Measurements from ENCODE around the gene CLIC5. TPM values are rescaled to one million over a fixed set of nuclear protein-coding genes. Genes with fewer than 3 reads are reported as not detected.

The CLIC5 gene
- total and polyA plus RNA-seq, 3 donors from 2014 or later, result 2.7 to 17.1 (median 4.8) TPM

DNA sequence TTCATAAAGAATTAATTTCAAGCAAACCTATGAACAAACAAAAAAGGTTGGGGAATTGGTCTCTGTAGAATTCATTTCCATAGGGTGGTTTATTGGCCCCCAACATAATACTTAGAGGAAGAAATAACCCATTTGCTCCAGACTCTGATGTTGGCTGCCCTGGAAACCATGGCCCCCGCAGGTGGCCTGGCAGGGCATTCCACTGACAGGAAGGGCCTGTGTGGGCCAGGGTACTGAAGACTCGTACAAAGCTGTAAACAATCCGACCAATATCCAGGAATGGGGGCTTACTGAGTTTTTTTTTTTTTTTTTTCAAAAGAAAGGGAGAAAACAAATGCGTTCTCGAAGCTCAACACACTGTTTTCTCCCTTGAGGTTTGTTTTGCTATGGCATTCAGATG, 59.5 kb downstream of the CLIC5 start:
- 70 to 73% methylated on average over 5 of the region's 5 CpGs for WGBS, 2 donors
- intact Hi-C loops (cut with DNase I; ENCODE audit: low total_unique reads), result no loop called here

DNA sequence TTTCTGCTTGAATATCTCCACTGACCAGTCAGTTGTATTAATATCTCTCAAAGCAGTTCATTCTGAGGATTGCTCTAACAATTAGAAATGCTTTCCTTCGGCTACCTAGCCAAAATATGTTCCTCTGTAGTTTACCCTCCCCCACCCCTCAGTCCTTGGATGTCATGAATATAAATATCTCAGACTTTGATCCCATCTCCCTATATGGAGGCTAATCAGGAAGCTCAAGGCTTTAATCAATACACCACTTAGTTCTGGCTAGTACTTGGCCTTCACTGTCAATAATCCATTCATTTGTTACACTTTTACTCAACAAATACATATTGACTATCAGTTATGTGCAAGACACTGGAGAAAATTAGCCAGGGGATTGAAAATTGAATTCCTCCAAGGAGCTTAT, 60.1 kb downstream of the CLIC5 start:
- Histone ChIP-seq H3K27ac (no peak overlapping the region), H3K36me3 (ENCODE audit: low read depth, missing control alignments) (no peaks in the 10 kb centered on the region), H3K27me3 (no peaks in the 10 kb centered on the region), H3K4me1 (peaks cover 12% of the 10 kb centered on the region), H3K4me3 (no peak overlapping the region), H3K9me3 (no peaks in the 10 kb centered on the region)
- DNase-seq, result no peak
- TF ChIP-seq POLR2A (IDR thresholded peaks at IDR 0.05), result no peak
- TF ChIP-seq, protein P1, sequence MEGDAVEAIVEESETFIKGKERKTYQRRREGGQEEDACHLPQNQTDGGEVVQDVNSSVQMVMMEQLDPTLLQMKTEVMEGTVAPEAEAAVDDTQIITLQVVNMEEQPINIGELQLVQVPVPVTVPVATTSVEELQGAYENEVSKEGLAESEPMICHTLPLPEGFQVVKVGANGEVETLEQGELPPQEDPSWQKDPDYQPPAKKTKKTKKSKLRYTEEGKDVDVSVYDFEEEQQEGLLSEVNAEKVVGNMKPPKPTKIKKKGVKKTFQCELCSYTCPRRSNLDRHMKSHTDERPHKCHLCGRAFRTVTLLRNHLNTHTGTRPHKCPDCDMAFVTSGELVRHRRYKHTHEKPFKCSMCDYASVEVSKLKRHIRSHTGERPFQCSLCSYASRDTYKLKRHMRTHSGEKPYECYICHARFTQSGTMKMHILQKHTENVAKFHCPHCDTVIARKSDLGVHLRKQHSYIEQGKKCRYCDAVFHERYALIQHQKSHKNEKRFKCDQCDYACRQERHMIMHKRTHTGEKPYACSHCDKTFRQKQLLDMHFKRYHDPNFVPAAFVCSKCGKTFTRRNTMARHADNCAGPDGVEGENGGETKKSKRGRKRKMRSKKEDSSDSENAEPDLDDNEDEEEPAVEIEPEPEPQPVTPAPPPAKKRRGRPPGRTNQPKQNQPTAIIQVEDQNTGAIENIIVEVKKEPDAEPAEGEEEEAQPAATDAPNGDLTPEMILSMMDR (IDR thresholded peaks at IDR 0.05), result no peak
- 95 to 100% methylated on average over 1 of the region's 1 CpG for WGBS, 2 donors
- intact Hi-C loops (cut with DNase I; ENCODE audit: low total_unique reads), result no loop called here

More for the DNA sequence above, 59.5 kb downstream of the CLIC5 start:
- H3K27me3 ChIP-seq, result no peaks in the 10 kb centered on the region
- no peak for DNase-seq
- peaks cover 10% of the 10 kb centered on the region for H3K4me1 ChIP-seq
- H3K4me3 ChIP-seq, result no peak overlapping the region
- TF ChIP-seq, protein P1 (IDR thresholded peaks at IDR 0.05), result no peak
- no peak for TF ChIP-seq POLR2A (IDR thresholded peaks at IDR 0.05)
- H3K27ac ChIP-seq, result no peak overlapping the region
- no peaks in the 10 kb centered on the region for H3K36me3 ChIP-seq (ENCODE audit: low read depth, missing control alignments)
- H3K9me3 ChIP-seq, result no peaks in the 10 kb centered on the region

DNA sequence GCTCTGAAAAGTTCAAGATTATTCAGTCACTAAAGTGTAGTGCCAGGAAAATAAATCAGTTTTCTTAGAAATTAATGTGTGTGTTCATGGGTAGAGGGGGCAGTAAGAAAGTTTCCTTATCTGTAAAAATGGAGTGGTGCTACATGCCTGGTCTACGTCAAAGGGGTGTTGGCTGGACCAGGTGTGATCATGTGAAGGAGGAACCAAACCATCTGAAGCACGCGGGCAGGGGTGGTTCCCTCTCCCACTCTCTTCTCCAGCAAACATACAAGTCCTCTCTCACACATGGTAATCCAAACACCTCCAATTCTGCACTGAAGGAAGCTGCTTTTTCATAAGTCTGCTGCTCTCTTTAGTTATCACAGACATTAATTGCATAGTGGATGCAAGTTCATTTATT, 63.1 kb downstream of the CLIC5 start:
- no peak for TF ChIP-seq POLR2A (IDR thresholded peaks at IDR 0.05)
- TF ChIP-seq, protein P1 (IDR thresholded peaks at IDR 0.05), result no peak
- no peak overlapping the region for H3K27ac ChIP-seq
- H3K36me3 ChIP-seq (ENCODE audit: low read depth, missing control alignments), result no peaks in the 10 kb centered on the region
- DNase-seq, result no peak
- no peaks in the 10 kb centered on the region for H3K27me3 ChIP-seq
- no peak overlapping the region for H3K4me3 ChIP-seq
- H3K9me3 ChIP-seq, result no peaks in the 10 kb centered on the region
- H3K4me1 ChIP-seq, result peaks cover 12% of the 10 kb centered on the region
- intact Hi-C loops (cut with DNase I; ENCODE audit: low total_unique reads), result no loop called here
- WGBS, 2 donors, result 82 to 84% methylated on average over 3 of the region's 3 CpGs

DNA sequence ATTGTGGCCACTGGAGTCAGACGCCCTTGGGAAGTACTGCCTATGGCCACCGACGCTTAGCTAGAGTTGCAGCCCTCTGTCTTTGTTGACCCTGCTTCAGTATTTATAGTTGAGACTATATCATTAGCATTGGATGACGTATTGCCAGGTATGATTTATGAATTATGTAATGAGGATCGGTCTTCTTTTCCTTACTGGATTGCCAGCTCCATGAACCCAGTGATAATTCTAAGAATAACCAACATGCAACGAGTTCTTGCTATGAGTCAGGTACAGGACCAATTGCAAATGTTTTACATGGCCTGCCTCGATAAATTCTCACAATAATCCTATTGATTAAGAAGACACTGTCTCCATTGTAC, 63.5 kb downstream of the CLIC5 start:
- Histone ChIP-seq H3K27ac (no peak overlapping the region), H3K4me3 (no peak overlapping the region), H3K36me3 (ENCODE audit: low read depth, missing control alignments) (no peaks in the 10 kb centered on the region), H3K9me3 (no peaks in the 10 kb centered on the region), H3K4me1 (peaks cover 12% of the 10 kb centered on the region), H3K27me3 (no peaks in the 10 kb centered on the region)
- no peak for TF ChIP-seq POLR2A (IDR thresholded peaks at IDR 0.05)
- TF ChIP-seq, protein P1 (IDR thresholded peaks at IDR 0.05), result no peak
- DNase-seq, result no peak
- intact Hi-C loops (cut with DNase I; ENCODE audit: low total_unique reads), result no loop called here
- WGBS, 2 donors, result 70% methylated on average over 7 of the region's 7 CpGs

DNA sequence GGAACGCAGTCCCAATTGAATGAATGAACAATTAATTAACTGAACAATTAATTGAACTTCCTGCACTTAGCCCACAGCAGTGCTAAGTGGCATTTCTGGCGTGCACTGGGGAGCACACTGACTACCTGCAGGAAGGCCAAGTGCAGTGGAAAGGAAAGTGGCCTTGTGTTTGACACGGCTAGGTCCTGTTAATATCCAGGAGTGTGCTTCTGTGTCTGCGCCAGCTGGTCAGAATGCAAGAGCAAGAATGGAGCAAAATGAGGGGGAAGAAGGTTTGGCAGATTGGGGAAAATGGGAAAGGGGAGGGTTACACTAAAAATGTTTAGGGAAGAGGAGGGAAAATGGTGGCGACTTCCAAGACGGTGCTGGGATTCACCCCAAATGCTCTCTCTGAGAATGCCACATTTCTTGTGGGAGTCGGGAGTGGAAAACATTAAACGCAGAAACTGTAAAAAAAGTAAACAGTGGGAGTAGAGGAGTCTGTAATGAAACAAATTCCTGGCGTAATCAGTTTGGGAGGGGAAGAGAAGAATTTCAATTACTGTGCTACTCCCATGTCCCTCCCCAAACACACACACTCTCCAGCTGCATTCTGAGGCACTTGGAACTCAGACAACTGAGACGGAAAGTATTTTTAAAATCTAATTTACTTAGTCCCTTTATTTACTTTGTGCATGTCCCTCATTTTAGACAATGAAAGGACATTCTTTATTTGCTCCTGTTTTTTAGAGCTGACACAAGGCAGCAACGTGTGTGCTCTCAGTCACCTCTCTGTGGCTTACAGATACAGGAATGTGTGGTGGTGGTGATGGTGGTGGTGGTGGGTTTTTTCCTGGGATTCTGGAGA, 64.1 kb downstream of the CLIC5 start:
- no peaks in the 10 kb centered on the region for H3K36me3 ChIP-seq (ENCODE audit: low read depth, missing control alignments)
- intact Hi-C loops (cut with DNase I; ENCODE audit: low total_unique reads), result no loop called here
- H3K4me3 ChIP-seq, result no peak overlapping the region
- WGBS, 2 donors, result 39 to 41% methylated on average over 11 of the region's 11 CpGs
- no peak overlapping the region for H3K27ac ChIP-seq
- TF ChIP-seq, protein P1 (IDR thresholded peaks at IDR 0.05), result no peak
- no peak for TF ChIP-seq POLR2A (IDR thresholded peaks at IDR 0.05)
- peaks cover 12% of the 10 kb centered on the region for H3K4me1 ChIP-seq
- no peak for DNase-seq
- no peaks in the 10 kb centered on the region for H3K9me3 ChIP-seq
- H3K27me3 ChIP-seq, result no peaks in the 10 kb centered on the region

Measured in testis (tissue), 3 donors.